Stimulated activated CD8-positive, alpha-beta memory T cell treated with anti-CD3 and anti-CD28 coated beads, Interleukin-2, amount 100 ng/mL, for 48 hours (primary cell): ENCODE measurements around the gene FCN1.
A peak's percentile ranks its signal among the peaks of the same experiment; 100 is the strongest.
"Not testable (repeated sequence)": the region's sequence is repeated elsewhere in the genome, so short reads cannot be mapped to it uniquely, and the experiment has no call there.

Experiments
- DNase-seq, 2 donors: peaks; one replicate each; pipeline ENCODE4 v3.0.0-alpha.2; 2020; ENCODE audit warnings: low read depth in 2 of 2

Gene FCN1

GRCh38 chr9:134872482-134873231 is 45.1 kb downstream of the FCN1 start:
- DNase-seq: no peak

GRCh38 chr9:134871697-134872340 is 45.9 kb downstream of the FCN1 start:
- DNase-seq: no peak

GRCh38 chr9:134870746-134871662 is 46.7 kb downstream of the FCN1 start:
- no peak for DNase-seq

DNA sequence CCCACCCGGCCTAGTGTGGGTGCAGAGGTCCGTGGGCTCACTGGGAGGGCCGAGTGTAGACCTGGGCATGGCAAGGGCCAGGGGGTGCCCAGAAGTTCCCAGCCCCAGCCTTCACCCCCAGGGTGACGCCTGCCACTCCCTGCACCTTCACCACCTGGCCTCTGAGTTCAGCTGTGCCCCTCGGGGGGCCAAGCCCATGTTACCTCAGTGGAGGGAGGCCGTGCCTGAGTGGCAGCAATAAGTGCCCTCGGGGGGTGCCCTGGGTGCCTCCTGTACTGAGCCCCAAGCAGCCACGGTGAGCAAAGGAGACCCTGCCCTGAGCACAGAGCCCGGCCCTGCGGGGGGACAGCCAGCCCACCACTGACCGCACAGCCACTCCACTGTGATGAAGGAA is 47.4 kb downstream of the FCN1 start:
- no peak for DNase-seq

- no peak for DNase-seq
These were observed 48.0 kb downstream of the FCN1 start for GRCh38 chr9:134869554-134870300.

GRCh38 chr9:134868751-134869553 is 48.8 kb downstream of the FCN1 start:
- DNase-seq: no peak

GRCh38 chr9:134867917-134868750 is 49.6 kb downstream of the FCN1 start:
- DNase-seq: no peak

DNA sequence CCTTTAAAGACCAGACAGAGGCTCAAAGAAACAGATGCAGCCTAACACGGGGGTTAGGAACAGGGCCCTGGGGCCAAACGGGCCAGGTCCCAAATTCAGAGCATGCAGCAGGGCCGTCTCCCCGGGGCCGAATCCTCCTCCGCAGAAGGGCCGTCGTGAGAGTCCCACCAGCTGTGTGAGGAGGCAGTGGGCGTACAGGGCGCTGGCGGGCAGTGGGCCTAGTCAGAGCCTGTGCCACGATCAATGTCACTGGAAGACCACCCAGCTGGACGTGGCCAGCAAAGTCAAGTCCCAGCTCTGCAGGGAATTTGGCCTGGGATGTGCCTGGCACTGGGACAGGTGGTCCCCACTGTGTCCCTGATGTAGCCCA is 52.9 kb downstream of the FCN1 start:
- DNase-seq: no peak

DNA sequence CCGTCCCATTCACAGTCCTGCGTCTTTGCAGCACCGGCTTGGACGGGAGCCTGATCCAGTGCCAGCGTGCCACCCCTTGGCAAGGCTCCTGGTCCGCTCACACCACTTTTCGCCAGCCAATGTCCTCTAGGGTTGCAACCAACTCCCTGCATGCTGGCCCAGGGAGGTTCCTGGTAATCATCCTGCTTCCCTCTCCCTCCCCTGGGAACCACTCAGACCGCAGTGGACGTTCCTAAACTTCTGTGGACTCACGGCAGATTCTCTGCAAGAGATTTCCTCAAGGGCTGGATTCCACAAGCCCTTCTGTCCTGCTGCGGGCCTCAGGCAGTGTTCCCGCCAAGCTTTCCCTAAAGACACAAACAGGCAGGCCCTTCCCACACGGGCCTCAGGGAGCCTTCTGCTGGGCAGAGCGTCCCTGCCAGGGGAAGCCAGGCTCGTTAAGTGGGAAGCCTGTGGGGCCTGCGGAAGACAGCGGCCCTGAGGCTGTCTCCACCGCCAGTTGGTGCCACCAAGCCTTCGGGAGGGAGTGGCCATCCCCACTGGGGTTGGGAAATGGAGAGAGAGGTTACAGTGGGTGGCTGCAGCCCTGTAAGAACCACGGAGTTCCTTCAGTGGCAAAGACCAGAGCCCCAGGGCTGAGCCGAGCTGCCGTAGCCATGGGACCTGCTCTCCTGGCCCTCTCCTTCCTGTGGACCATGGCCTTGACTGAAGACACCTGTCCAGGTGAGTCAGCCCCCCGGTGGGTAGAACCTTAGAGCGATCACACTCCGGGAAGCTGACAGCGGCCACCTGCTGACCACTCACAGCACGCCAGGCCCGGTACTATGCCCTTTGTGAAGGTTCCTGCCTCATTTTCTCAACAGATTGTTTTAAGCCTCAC is 53.5 kb downstream of the FCN1 start:
- no peak for DNase-seq

GRCh38 chr9:134863306-134863902 is 54.3 kb downstream of the FCN1 start:
- no peak for DNase-seq

DNA sequence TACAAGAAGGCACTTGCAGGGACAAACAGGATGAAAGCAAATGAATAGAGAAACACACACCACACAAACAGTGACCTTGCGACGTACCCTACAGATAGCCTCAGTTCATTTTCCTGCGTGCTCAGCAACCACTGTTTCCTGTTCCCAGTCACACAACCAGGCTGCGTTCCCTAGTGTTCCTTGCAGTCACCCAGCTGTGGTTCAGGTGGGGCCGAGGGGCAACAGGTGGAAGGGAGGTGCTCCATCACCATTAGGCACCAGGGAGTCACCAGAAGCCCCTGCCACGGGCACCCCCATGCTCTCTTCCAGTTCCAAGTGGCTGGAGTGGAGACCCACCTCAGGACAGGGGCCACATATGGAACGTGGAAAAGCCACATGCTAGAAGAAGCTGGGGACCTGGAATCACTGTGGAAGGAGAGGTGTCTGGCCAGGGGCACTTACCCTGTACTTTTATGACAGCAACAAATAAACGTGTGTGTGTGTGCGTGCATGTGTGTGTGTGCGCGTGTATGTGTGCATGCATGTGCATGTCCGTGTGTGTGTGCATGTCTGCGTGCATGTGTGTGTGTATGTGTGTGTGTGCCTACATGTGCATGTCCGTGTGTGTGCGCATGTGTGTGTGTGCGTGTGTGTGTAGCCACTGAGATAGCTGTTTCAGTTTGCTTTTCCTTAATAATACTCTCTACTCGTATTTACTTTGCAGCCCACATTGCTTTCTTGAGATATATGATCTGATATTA is 55.9 kb downstream of the FCN1 start:
- no peak for DNase-seq

- no peak for DNase-seq
These were observed 57.2 kb downstream of the FCN1 start for GRCh38 chr9:134860510-134860909.

DNA sequence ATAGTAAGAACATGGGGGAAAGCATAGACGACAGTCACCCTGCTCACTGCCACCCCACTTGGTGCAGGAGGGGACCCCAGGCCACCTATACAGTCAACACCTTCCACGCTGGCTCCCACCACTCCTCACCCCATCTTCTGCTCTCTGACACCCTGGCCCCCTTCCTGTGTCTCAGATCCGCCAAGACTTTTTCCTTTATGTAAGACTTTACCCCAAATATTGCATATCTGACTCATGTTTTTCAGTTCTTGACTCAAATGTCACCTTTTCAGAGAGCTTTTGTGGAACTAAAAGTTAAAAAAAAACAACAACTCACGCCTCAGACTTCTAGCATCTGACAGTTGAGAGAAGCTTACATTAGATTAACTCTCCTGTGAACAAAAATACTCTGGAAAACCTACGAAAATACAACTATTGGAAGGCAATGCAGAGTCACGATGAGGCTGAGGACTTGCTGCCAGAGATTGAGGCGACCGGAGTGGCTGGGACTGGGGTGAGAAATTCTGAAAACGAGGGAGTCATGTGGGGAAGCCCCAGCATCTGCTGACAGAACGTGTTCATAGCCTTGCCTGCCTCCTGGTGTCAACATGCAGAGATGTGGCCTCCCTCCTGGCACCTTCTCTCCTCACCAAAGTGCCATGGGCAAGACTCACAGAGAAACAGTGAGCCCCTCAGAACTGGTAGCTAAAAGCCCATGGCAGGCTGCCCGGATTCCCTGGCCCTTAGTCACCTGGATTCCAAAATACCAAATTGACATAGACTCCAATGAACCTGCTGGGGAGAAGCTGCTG is 59.5 kb downstream of the FCN1 start:
- DNase-seq: peak in 1 of 2 donors; percentile 38

DNA sequence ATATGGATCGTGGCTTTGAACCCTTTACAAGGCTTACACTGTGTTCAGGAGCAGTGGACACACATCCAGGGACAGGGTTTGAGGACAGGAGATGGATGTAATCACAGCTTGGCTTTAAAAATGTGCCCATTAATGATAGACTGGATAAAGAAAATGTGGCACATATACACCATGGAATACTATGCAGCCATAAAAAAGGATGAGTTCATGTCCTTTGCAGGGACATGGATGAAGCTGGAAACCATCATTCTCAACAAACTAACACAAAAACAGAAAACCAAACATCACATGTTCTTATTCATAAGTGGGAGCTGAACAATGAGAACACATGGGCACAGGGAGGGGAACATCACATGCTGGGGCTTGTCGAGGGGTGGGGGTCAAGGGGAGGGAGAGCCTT is 60.3 kb downstream of the FCN1 start:
- not testable (repeated sequence) for DNase-seq

GRCh38 chr9:134855900-134856377 is 61.8 kb downstream of the FCN1 start:
- DNase-seq: no peak
